H1 (cell line): ENCODE results near the gene KLK8. TPM values are rescaled to one million over a fixed set of nuclear protein-coding genes. Genes with fewer than 3 reads are reported as not detected.

Experiments
- BACH1 ChIP-seq: IDR thresholded peaks from 2 replicates; pipeline ENCODE4 v1.6.1; 2012; ENCODE audit warnings: low read length, improper control_type of control experiment
- BCL11A ChIP-seq, 2 experiments: IDR thresholded peaks; one replicate each; pipeline ENCODE4 v1.6.1; 2011; ENCODE audit warnings: low read depth in 2 of 2, low read length in 2 of 2, mild to moderate bottlenecking in 2 of 2
- CTCF ChIP-seq, 3 experiments: IDR thresholded peaks; 1 replicate in 2 of 3; 2 replicates in 1 of 3; pipeline versions ENCODE4 v1.5.1 to v1.6.1; 2011; ENCODE audit warnings: low read length in 3 of 3, mild to moderate bottlenecking in 3 of 3, inconsistent platforms in 2 of 3, low read depth in 1 of 3, moderate library complexity in 1 of 3; ENCODE audit not compliant: insufficient read depth in 1 of 3; ENCODE audit errors: control extremely low read depth in 1 of 3
- EGR1 ChIP-seq: IDR thresholded peaks from 2 replicates; pipeline ENCODE4 v1.6.1; 2011; ENCODE audit warnings: low read depth, low read length, borderline replicate concordance
- EZH2 ChIP-seq: fragments of 200-600 bp; sonication (generic); IDR thresholded peaks from 2 replicates; pipeline ENCODE4 v1.7.1; 2012; ENCODE audit warnings: low read depth, mild to moderate bottlenecking, moderate library complexity, low read length, inconsistent platforms; ENCODE audit not compliant: severe bottlenecking
- HDAC2 ChIP-seq, 2 experiments: fragments of 300-600 bp in 1 of 2; sonication (generic) in 1 of 2; IDR thresholded peaks; 2 replicates each; pipeline ENCODE4 v1.6.1; 2011 to 2012; ENCODE audit warnings: low read depth in 2 of 2, low read length in 2 of 2, mild to moderate bottlenecking in 2 of 2, moderate library complexity in 2 of 2, borderline replicate concordance in 1 of 2, inconsistent platforms in 1 of 2
- POLR2A ChIP-seq, 2 experiments: IDR thresholded peaks; 1 replicate in 1 of 2; 2 replicates in 1 of 2; pipeline ENCODE4 v1.6.1; 2011; ENCODE audit warnings: low read depth in 2 of 2, low read length in 2 of 2, mild to moderate bottlenecking in 2 of 2; ENCODE audit errors: control extremely low read depth in 1 of 2
- SUZ12 ChIP-seq: fragments of 200-600 bp; sonication (generic); IDR thresholded peaks from 2 replicates; pipeline ENCODE4 v1.6.1; 2012; ENCODE audit warnings: mild to moderate bottlenecking, inconsistent platforms, low read length, moderate library complexity, mixed read lengths
- polyA plus RNA-seq, 7 experiments: library from polyadenylated mRNA; depleted of rRNA in 3 of 7; stranded (reverse) in 5 of 7; unstranded in 2 of 7; fragments of >200 nt in 5 of 7; fragments of 200-250 nt in 2 of 7; gene quantifications; 1 replicate in 5 of 7; 2 replicates in 1 of 7; 4 replicates in 1 of 7; pipeline versions ENCODE4 v1.2.1 to v1.2.3, GENCODE V29; 2011 to 2013; ENCODE audit warnings: missing spikeins in 2 of 7, mixed read lengths in 2 of 7
- total RNA-seq: library from RNA; stranded (reverse); fragmentation: NEBNext Ultra II Directional; extraction: Animal tissue kit (Norgen Biotek cat#: 25700); gene quantifications from 2 replicates; pipeline ENCODE4 v1.2.1, GENCODE V29; 2021

The KLK8 gene
- total and polyA plus RNA-seq, 2 of the 8 experiments (the other 6 are each of a cell fraction or from before 2014, with no cell fraction given), result 2.9 to 3.6 TPM

GRCh38 chr19:51000426-51000825, 978 bp downstream of the KLK8 start (continued):
- TF ChIP-seq CTCF (IDR thresholded peaks at IDR 0.05; ENCODE audit: control extremely low read depth in 1 of 3, insufficient read depth in 1 of 3, low read depth in 1 of 3, low read length in 3 of 3), result no peak
- no peak for TF ChIP-seq EGR1
- no peak for TF ChIP-seq BCL11A (IDR thresholded peaks at IDR 0.05; ENCODE audit: low read depth in 2 of 2, low read length in 2 of 2)
- TF ChIP-seq SUZ12, result no peak
- TF ChIP-seq POLR2A (IDR thresholded peaks at IDR 0.05; ENCODE audit: control extremely low read depth in 1 of 2, low read depth in 2 of 2, low read length in 2 of 2), result no peak
- TF ChIP-seq BACH1, result no peak
- TF ChIP-seq HDAC2 (IDR thresholded peaks at IDR 0.05; ENCODE audit: borderline replicate concordance in 1 of 2, low read depth in 2 of 2, low read length in 2 of 2), result no peak
- TF ChIP-seq EZH2, result no peak
